Lung (tissue), 12 donors: ENCODE data around the gene TFB2M. TPM values are rescaled to one million over a fixed set of nuclear protein-coding genes. Genes with fewer than 3 reads are reported as not detected.

ENCODE experiments used
- ATAC-seq: fragments of 200-7000 bp; cut with Tn5 transposase; one replicate; pipeline ENCODE4 v1.9.1; 2020; ENCODE audit warnings: moderate number of reproducible peaks; ENCODE audit not compliant: insufficient read depth, low FRiP score
- DNase-seq, 3 donors: peaks; one replicate each; pipeline ENCODE4 v3.0.0-alpha.2; 2013 to 2017
- H3K27ac ChIP-seq, 2 donors: one replicate each; pipeline ENCODE4 v1.5.1; 2013; ENCODE audit warnings: mild to moderate bottlenecking in 2 of 2, moderate library complexity in 2 of 2, control low read depth in 1 of 2, inconsistent platforms in 1 of 2, low read depth in 1 of 2, low read length in 1 of 2
- H3K27me3 ChIP-seq, 3 donors: one replicate each; pipeline ENCODE4 v1.5.1; 2013; ENCODE audit warnings: low read length in 2 of 3; ENCODE audit not compliant: control insufficient read depth in 3 of 3, insufficient read depth in 3 of 3
- H3K36me3 ChIP-seq, 4 donors: one replicate each; pipeline ENCODE4 v1.5.1; 2013; ENCODE audit warnings: low read length in 4 of 4, mild to moderate bottlenecking in 1 of 4, moderate library complexity in 1 of 4; ENCODE audit not compliant: control insufficient read depth in 4 of 4, insufficient read depth in 4 of 4
- H3K4me1 ChIP-seq, 5 donors: one replicate each; pipeline ENCODE4 v1.5.1; 2013; ENCODE audit warnings: low read length in 5 of 5, mild to moderate bottlenecking in 2 of 5, moderate library complexity in 1 of 5; ENCODE audit not compliant: control insufficient read depth in 5 of 5, insufficient read depth in 5 of 5
- H3K4me3 ChIP-seq: one replicate; pipeline ENCODE4 v1.5.1; 2013; ENCODE audit warnings: mild to moderate bottlenecking, control low read depth, moderate library complexity
- H3K9ac ChIP-seq, 2 donors: one replicate each; pipeline ENCODE4 v1.5.1; 2013; ENCODE audit warnings: low read length in 2 of 2, control low read depth in 1 of 2; ENCODE audit not compliant: insufficient read depth in 1 of 2
- H3K9me3 ChIP-seq, 4 donors: one replicate each; pipeline ENCODE4 v1.5.1; 2013; ENCODE audit warnings: low read length in 3 of 4, mild to moderate bottlenecking in 1 of 4, moderate library complexity in 1 of 4; ENCODE audit not compliant: control insufficient read depth in 4 of 4, insufficient read depth in 3 of 4
- WGBS, 2 donors: extraction: QIAGEN DNeasy Blood & Tissue Kit; methylation state at CpG; one replicate each; pipeline ENCODE4 v1.1.7; 2013; 5-methylcytosine and 5-hydroxymethylcytosine counted together
- polyA plus RNA-seq, 2 donors: library from polyadenylated mRNA; stranded (reverse); fragments of 200-250 nt; gene quantifications; one replicate each; pipeline ENCODE4 v1.2.1, GENCODE V29; 2013
- total RNA-seq, 2 donors: library from RNA; depleted of rRNA in 1 of 2; stranded (reverse); fragments of >200 nt in 1 of 2; gene quantifications; one replicate each; pipeline ENCODE4 v1.2.1, GENCODE V29; 2014 to 2021
- TF ChIP-seq, protein P1 (sequence below): IDR thresholded peaks from 2 replicates; pipeline ENCODE4 v1.5.1; 2012; ENCODE audit warnings: mild to moderate bottlenecking; ENCODE audit errors: control extremely low read depth, extremely low read depth
- donor health status: control.
- donor health status: control.
- donor health status: Bipolar disorder and iron deficiency.
- donor health status: healthy.
- donor health status: DM: yes; HTN: yes; CAD: no.

TFB2M gene
- total and polyA plus RNA-seq, 4 donors: 5.5 to 13.3 (median 10.8) TPM

DNA sequence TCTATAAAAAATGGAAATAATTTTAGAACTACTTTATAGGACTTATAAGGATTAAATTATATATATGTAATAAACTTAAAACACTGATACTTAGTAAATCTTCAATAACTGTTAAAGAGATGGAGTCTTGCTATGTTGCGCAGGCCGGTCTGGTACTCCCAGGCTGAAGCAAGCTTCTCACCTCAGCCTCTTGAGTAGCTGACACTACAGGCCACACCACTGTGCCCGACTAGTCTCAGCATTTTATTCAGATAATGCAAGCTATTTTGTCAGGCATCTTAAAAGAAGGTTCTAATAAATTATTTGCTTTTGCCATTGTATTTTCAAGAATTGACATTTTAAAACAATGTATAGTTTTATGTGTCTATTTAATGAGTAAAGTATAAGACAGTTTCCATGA lies 21.0 kb upstream of the TFB2M start:
- no peak overlapping the region for H3K27ac ChIP-seq
- H3K36me3 ChIP-seq: peaks cover 0 to 6% (median under 1%) of the 10 kb centered on the region in 4 donors
- H3K9ac ChIP-seq: no peak overlapping the region
- WGBS, 2 donors: 71 to 77% methylated on average over 3 of the region's 3 CpGs
- peaks cover 0 to 12% (median 9%) of the 10 kb centered on the region in 5 donors for H3K4me1 ChIP-seq
- TF ChIP-seq, protein P1, sequence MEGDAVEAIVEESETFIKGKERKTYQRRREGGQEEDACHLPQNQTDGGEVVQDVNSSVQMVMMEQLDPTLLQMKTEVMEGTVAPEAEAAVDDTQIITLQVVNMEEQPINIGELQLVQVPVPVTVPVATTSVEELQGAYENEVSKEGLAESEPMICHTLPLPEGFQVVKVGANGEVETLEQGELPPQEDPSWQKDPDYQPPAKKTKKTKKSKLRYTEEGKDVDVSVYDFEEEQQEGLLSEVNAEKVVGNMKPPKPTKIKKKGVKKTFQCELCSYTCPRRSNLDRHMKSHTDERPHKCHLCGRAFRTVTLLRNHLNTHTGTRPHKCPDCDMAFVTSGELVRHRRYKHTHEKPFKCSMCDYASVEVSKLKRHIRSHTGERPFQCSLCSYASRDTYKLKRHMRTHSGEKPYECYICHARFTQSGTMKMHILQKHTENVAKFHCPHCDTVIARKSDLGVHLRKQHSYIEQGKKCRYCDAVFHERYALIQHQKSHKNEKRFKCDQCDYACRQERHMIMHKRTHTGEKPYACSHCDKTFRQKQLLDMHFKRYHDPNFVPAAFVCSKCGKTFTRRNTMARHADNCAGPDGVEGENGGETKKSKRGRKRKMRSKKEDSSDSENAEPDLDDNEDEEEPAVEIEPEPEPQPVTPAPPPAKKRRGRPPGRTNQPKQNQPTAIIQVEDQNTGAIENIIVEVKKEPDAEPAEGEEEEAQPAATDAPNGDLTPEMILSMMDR: no peak
- no peaks in the 10 kb centered on the region for H3K27me3 ChIP-seq
- ATAC-seq (no peak), DNase-seq (no peak)
- no peak overlapping the region for H3K4me3 ChIP-seq
- peaks cover 0 to 2% (median 0%) of the 10 kb centered on the region in 4 donors for H3K9me3 ChIP-seq

DNA sequence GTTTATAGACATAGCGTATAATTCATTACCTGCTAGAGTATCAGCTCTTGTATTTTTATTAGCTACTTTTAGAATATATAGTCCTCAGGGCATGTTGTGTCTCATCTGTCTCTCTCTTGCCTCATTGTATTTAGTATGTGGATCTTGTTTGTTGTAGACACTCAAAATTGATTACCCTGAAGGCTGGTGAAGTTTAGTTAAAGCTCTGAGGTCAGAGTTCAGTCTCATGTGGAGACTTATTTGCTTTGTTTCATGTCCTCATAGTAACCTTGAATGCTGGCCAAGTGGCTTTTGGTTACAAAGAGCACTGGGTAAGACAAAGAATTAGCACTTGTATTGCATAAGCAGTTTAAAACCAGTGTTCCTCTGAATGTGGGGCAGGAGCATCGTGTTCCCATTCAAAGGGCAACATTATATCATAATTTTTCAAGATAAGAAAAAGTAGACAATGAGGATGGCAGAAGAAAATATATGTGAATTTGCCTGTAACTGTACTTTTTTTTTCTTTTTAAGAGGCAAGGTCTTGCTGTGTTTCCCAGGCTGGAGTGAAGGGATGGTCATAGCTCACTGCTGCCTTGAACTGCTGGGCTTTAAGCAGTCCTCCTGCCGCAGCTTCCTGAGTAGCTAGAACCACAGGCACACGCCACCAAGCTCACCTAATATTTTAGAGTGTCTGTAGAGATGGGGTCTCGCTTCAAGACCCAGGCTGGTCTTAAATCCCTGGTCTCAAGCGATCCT lies 17.6 kb upstream of the TFB2M start:
- H3K4me3 ChIP-seq: no peak overlapping the region
- H3K9ac ChIP-seq: no peak overlapping the region
- H3K27ac ChIP-seq: peak overlapping the region in 1 of 2 donors; percentile 20
- no peaks in the 10 kb centered on the region for H3K27me3 ChIP-seq
- TF ChIP-seq, protein P1: no peak
- WGBS, 2 donors: 69 to 71% methylated on average over 6 of the region's 6 CpGs
- ATAC-seq (peak; percentile 30), DNase-seq (peak in 2 of 3 donors; percentile 31 to 53)
- H3K4me1 ChIP-seq: peaks cover 0 to 18% (median 12%) of the 10 kb centered on the region in 5 donors
- no peaks in the 10 kb centered on the region for H3K9me3 ChIP-seq
- H3K36me3 ChIP-seq: peaks cover 0 to 3% (median 0%) of the 10 kb centered on the region in 4 donors

- no peaks in the 10 kb centered on the region for H3K27me3 ChIP-seq
- no peak overlapping the region for H3K9ac ChIP-seq
- H3K36me3 ChIP-seq: peaks cover 0 to 3% (median 0%) of the 10 kb centered on the region in 4 donors
- no peak overlapping the region for H3K4me3 ChIP-seq
- peaks cover 0 to 16% (median 12%) of the 10 kb centered on the region in 5 donors for H3K4me1 ChIP-seq
- TF ChIP-seq, protein P1: no peak
- 56 to 78% methylated on average over 2 of the region's 2 CpGs for WGBS, 2 donors
- no peaks in the 10 kb centered on the region for H3K9me3 ChIP-seq
- DNase-seq: no peak
- no peak for ATAC-seq
- peak overlapping the region in 1 of 2 donors; percentile 41 for H3K27ac ChIP-seq
These were observed 17.0 kb upstream of the TFB2M start for GRCh38 chr1:246583056-246583440.
